Fibroblast of gingiva (primary cell): ENCODE results near the gene CAP1.
"Not testable (repeated sequence)": the region's sequence is repeated elsewhere in the genome, so short reads cannot be mapped to it uniquely, and the experiment has no call there.

Source experiments
- DNase-seq: peaks from one replicate; pipeline ENCODE4 v3.0.0-alpha.2; 2011; ENCODE audit warnings: low read depth

CAP1 gene

GRCh38 chr1:40030528-40031135, 9.9 kb upstream of the CAP1 start:
- DNase-seq: peak; percentile 11

GRCh38 chr1:40032240-40032891, 8.2 kb upstream of the CAP1 start:
- peak; percentile 62 for DNase-seq

- no peak for DNase-seq
These were observed 5.7 kb upstream of the CAP1 start for GRCh38 chr1:40034869-40035268.

GRCh38 chr1:40036574-40036973, 4.0 kb upstream of the CAP1 start:
- DNase-seq: peak; percentile 60

- not testable (repeated sequence) for DNase-seq
These were observed 3.3 kb upstream of the CAP1 start for GRCh38 chr1:40037254-40037653.

GRCh38 chr1:40038697-40039096, 1.8 kb upstream of the CAP1 start:
- no peak for DNase-seq

GRCh38 chr1:40039245-40039756, 1.2 kb upstream of the CAP1 start:
- DNase-seq: peak; percentile 38

GRCh38 chr1:40039757-40040510, 595 bp upstream of the CAP1 start:
- DNase-seq: peak; percentile 86

- no peak for DNase-seq
These were observed 923 bp downstream of the CAP1 start for GRCh38 chr1:40041466-40041838.

GRCh38 chr1:40042341-40042740, 1.8 kb downstream of the CAP1 start:
- no peak for DNase-seq

GRCh38 chr1:40044110-40044509, 3.6 kb downstream of the CAP1 start:
- peak; percentile 57 for DNase-seq

GRCh38 chr1:40045182-40045581, 4.7 kb downstream of the CAP1 start:
- DNase-seq: no peak

GRCh38 chr1:40045766-40046165, 5.2 kb downstream of the CAP1 start:
- no peak for DNase-seq

GRCh38 chr1:40047276-40047675, 6.7 kb downstream of the CAP1 start:
- DNase-seq: no peak

GRCh38 chr1:40047769-40048168, 7.2 kb downstream of the CAP1 start:
- DNase-seq: no peak

- no peak for DNase-seq
These were observed 9.2 kb downstream of the CAP1 start for GRCh38 chr1:40049725-40050124.

- DNase-seq: no peak
These were observed 10.3 kb downstream of the CAP1 start for GRCh38 chr1:40050863-40051262.

GRCh38 chr1:40053138-40053887, 12.8 kb downstream of the CAP1 start:
- no peak for DNase-seq

GRCh38 chr1:40056519-40057309, 16.2 kb downstream of the CAP1 start:
- no peak for DNase-seq

GRCh38 chr1:40057310-40058030, 16.9 kb downstream of the CAP1 start:
- DNase-seq: no peak

GRCh38 chr1:40058097-40058452, 17.5 kb downstream of the CAP1 start:
- no peak for DNase-seq
